ENCODE results near the gene ARHGEF1.

The ARHGEF1 gene

DNA sequence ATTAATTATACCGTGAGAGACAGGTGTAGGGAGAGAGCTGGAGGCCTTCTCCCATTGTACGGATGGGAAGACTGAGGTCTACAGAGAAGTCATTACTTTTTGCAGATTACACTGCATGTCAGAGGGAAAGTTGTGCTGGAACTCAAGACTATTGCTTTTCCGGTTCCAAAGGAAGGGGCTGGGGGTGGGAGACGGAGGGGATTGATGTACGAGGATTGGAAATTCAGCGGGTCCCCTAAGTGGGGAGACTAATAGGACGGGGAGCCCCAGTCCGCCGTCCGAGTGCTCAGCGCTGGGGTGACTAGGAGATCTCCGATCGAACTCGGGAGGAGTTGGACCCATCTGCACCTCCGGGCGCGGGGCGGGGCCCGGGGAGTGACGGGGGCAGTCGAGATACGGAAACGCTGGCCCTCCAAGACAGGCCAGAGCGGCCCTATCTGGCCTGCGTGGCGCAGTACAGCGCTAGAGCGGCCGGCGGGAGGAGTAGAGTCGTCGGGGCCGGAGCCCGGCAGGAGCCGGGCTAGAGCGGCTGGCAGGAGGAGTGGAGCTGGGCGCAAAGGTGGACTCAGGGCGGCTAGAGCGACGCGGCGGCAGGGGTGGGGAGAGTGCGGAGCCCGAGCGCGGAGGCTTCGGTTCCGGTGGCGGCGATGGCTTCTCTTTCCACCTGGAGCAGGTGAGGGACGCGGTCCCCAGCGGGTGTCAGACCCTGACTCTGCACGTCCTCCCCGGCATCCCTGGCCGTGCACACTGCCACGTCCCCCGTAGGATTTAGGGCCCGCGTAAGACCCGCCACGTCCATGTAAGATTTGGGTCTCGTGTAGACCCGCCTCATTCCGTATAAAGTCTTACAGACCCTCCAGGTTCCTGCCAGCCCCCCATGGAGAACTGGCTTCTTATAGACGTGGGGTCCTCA, 1.1 kb downstream of the ARHGEF1 start:
- DNase-seq, result peak; percentile 94

DNA sequence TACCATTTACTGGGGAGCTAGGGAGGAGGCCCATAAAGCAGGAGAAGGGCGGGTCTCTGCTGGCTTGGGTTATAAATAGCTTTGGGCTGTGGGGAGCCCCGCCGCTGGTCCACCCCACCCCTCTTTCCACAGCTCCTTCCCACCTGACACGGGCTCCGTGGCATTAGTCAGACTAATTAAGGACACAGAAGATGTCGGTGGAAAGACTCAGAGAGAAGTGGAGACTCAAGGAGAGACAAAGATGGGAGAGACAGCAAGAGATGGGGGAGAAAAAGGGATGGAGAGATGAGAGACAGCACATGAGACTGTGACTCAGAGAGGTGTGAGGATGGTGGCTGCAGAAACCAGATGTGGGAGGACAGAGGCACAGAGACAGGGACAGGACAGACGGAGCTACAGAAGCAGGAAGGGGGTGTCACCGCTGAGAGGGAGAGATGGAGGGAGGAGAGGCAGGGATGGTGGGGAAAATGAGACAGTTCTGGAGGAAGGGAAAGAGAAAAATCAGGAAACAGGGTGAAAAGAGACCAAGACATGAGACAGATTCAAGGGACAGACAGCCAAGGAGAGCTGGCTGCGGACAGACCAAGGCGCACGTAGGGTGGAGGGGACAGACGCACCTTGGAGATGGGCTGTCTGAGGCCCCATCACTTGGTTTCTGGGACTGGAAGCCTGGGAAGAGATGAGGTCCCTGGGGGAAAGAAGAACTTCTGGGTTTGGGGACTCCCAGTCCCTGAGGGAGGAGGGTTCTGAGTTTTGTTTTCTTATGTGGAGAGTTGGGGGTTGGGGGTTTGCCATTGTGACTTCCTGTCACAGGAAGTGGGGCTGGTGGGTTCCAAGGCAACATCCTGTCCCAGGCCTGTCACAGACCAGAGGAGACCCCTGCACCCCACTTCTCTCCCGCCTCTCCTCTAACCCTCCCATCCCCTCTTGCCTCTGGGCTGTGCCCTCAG, 4.1 kb downstream of the ARHGEF1 start:
- DNase-seq, result no peak

DNA sequence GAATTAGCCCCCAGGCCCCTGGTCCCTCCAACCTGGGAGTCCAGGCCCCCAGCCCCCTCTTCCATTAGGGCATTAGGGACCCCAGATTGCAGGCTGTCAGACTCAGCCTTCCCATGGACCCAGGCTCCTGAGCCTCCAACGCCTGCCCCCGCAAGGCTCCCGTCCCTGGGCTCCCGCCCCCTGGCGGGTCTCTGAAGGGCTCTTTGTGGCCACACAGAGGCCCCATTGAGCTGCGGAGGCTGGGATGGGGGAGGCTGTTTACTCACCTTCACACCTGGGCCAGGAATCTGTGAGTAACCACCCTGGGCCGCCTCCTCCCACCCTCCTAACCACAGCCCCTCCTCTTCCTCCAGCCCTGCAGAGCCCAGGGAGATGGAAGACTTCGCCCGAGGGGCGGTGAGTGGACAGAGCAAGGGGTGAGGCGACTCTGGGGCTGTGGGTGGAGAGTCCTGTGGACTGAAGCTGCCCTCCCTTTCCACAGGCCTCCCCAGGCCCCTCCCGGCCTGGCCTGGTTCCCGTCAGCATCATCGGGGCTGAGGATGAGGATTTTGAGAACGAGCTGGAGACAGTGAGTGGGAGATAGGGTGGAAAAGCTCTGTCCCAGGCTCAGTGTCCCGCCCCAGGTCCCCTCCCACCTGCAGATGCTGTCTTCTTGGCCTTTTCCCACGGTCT, 4.9 kb downstream of the ARHGEF1 start:
- DNase-seq, result peak; percentile 74

DNA sequence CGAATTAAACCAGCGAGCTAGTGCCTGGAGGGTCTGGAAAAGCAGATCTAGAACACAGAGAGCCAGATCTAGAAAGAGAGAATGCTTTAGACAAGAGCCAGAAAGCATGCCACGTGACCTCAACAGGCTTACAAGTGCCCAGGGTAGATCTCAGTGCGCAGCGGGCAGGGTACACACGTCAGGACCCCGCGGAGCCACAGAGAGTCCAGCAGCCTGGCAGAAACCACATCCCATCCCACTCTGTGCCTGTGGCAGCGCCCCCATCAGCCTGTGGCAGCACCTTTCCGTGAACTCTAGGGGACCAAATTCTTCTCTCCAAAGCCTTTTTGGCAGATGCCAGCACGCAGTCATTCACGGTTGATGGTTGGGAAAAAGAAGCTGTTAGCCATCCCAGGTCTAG, 5.9 kb downstream of the ARHGEF1 start:
- DNase-seq, result no peak

DNA sequence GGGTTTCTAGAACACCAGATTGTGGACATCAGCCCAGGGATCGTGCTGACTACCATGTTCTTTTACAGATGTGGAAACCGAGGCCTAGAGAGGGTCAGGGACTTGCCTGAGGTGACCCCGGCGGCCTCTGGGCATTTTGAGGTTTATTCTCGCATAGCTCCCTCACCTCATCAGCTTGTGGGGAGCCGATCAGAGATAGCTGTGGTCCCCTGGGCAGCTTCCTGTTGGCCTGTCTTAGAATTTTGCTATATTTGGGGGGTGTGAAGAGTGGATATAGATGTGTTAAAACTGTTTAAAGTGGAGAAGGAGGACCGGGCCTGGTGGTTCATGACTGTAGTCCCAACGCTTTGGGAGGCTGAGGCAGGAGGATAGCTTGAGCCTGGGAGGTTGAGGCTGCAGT, 6.9 kb downstream of the ARHGEF1 start:
- no peak for DNase-seq

DNA sequence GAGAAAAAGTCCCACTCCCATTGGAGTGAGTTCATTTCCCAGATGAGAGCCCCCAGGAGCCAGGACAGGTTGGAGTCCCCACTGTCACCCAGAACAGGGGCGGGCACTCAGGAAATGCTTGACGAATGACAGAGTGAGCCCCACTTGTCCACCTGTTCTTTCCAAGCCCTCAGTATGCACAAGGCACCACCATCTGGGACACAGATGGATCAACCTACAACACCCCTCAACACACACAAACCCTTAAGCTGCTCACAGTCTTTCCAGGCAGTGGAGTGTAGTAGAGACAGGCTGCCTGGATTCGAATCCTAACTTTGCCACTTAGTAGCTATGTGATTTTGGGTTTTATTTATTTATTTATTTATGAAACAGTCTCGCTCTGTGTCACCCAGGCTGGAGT, 8.0 kb downstream of the ARHGEF1 start:
- no peak for DNase-seq

DNA sequence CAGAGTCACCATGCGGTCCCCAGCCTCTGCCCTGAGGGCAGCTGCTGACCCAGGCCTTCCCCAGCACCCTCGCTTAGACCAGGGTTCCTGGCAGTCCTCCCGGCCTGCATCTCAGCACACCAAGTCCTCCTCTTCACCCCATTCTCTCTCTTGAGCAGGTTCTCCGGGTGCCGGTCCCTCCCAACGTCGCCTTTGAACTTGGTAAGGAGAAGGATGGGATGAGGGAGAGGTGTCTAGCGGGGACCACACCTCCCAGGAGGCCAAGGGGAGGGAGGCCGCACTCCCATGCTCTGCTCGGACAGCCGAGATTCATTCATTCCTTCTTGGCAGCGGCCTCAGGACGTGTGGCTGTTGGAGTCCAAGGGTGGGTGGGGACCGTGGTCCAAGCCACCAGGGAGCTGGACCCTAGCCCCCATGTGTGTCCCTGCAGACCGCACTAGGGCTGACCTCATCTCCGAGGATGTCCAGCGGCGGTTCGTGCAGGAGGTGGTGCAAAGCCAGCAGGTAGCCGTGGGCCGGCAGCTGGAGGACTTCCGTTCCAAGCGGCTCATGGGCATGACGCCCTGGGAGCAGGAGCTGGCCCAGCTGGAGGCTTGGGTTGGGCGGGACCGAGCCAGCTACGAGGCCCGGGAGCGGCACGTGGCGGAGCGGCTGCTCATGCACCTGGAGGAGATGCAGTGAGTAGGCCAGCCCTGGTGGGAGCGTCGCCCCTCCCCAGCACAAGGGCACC, 9.4 kb downstream of the ARHGEF1 start:
- DNase-seq, result no peak

DNA sequence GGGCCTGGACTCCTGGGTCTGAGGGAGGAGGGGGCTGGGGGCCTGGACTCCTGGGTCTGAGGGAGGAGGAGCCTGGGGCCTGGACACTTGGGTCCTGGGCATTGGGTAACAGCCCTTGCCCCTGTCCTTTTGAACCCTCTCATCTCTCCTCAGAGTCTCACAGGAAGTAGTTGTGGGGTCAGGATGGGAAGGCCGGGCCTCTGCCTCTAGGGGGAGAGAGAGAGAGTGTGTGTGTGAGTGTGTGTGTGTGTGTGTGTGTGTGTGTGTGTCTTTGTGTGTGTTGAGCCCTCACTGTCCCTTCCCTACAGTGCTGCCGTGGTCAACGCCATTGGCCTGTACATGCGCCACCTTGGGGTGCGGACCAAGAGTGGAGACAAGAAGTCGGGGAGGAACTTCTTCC, 10.9 kb downstream of the ARHGEF1 start:
- no peak for DNase-seq

DNA sequence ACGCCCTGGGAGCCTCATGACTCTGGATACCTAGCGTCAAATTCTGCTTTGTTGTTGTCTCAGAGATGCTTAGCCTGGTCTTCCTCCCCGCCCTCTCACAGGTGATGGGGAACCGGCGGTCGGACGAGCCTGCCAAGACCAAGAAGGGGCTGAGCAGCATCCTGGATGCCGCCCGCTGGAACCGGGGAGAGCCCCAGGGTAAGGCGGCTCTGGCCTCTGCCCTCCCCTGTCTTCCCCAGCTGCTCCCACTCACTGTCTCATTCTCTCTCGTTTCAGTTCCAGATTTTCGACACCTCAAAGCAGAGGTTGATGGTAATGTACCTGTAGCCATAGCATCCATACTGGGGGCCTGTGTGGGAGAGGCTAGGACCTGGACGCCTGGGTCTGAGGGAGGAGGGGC, 11.4 kb downstream of the ARHGEF1 start:
- no peak for DNase-seq

DNA sequence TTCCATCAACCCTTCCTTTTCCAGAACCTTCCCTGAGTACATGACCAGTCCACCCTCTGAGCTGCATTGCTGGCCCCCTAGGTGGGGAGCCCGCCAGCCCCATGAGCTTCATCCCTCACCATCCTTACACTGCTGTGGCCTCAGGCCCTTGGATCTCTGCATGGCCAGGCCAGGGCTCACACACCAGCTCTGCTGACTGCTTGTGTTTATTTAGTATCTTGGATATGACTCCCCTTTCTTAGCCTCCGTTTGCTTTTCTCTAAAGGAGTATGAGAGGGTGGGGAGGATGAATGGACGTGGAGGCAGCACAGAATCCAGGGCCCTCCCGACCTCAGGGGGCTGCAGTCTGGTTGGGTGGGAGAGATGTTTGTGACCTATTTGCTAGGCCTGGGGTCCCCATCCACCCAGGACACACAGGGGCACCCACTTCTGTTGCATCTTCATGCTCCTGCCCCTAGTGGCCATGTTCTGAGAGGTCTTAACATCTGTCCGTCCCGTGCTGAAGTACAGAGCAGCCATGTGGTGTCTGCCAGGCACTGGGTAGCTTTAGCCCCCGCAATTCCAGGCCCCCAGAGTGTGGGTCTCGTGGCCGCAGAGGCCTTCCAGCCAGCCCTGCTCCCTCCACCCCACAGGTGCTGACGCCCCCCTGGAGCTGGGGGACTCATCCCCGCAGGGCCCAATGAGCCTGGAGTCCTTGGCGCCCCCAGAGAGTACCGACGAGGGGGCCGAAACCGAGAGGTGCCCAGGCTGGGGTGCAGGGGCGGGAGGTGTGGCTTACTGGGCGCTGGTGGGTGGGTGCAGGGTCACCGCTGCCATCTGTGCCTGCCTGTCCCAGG, 13.0 kb downstream of the ARHGEF1 start:
- DNase-seq, result no peak

DNA sequence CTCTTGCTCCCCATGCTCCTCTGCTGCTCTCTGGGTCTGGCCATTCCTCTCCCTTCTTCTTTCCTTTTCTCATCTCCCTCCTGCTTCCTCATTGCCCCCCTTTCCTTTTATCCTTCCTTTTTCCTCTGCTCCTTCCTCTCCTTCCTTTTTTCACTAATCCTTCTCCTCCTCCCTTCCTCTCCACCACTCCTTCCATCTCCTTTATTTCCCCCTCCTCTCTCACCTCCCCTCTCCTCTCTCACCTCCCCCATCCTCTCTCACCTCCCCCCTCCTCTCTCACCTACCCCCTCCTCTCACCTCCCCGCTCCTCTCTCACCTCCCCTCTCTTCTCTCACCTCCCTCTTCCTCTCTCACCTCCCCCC, 13.6 kb downstream of the ARHGEF1 start:
- no peak for DNase-seq

DNA sequence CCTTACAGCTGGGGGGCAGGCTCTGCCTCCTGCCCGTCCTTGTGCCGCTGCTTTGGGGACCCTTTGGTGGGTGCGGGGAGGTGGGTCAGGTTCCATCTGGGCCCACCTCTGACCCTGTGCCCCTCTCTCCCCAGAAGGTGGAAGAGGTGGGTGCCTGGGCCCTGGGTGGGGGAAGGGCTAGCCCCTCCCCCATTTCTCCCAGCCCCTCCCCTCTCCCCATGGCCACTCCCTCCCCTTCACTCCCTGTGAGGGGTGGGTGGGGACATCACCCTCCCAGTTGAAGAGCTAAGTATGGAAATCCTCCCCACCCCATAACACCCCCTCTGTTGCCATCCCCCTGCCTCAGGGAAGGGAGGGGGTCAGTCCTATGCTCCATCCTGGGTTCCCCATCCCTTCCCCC, 14.2 kb downstream of the ARHGEF1 start:
- no peak for DNase-seq

DNA sequence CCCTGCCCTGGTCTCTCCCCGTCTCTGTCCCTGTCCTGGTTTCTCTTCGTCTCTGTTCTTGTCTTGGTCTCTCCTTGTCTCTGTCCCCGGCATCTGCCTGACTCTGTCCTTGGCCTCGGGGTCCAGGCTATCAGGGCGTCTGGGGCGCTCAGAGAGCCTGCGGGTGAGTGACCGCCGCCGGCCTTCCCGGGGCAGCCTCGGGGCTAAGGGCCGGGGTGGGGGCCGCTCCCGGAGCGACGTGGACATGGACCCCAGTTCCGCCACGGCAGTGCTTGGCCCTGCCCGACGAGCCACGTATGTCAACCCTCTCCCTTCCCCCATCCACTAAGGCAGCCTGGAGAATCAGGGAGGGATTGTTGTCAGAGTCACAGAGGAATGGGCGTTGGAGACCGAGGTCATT, 14.8 kb downstream of the ARHGEF1 start:
- DNase-seq, result no peak

DNA sequence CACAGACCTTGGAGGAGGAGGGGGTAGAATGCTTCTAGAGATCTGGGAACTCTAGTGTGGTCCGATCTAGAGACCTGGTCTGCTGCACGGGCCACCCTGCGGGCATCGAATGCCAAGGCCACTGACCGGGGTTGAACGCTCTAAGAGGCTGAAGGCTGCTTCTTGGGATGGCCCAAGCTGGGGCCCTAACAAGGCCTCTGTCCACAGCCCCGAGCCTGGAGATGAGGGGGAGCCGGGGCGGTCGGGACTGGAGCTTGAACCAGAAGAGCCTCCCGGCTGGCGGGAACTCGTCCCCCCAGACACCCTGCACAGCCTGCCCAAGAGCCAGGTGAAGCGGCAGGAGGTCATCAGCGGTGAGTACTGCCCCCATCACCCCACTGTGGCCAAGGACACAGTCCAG, 15.3 kb downstream of the ARHGEF1 start:
- no peak for DNase-seq

DNA sequence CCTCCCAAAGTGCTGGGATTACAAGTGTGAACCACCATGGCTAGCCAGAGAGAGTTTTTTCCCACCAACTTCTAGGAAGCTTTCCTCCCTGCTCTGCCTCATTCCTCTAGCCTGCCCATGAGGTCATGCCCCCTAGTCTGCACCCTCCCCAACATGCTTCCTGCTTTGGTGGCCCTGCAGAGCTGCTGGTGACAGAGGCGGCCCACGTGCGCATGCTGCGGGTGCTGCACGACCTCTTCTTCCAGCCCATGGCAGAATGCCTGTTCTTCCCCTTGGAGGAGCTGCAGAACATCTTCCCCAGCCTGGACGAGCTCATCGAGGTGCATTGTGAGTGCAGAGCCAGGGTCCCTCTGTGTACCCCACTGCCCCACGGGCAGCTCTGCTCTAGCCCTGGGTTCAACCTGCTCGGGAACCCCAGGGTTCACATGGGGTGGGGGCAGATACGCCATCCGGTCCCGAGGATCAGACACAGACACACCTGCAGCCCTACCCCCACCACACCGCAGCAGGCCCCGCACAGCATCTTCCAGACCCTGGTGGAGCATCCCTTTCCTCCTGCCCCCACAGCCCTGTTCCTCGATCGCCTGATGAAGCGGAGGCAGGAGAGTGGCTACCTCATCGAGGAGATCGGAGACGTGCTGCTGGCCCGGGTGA, 18.9 kb downstream of the ARHGEF1 start:
- DNase-seq, result no peak

DNA sequence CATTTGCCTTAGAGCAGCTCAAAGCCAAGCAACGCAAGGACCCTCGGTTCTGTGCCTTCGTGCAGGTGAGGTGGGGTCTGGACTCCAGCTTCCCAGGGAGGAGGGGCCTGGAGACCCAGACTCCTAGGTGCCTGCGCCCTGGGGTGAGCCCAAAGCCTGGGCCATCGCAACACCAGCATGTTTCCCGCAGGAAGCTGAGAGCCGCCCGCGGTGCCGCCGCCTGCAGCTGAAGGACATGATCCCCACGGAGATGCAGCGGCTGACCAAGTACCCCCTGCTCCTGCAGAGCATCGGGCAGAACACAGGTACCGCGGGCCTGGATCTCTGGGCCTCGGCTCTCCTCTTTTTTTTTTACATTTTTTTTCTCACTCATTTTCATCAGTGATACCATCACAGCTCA, 19.6 kb downstream of the ARHGEF1 start:
- no peak for DNase-seq

DNA sequence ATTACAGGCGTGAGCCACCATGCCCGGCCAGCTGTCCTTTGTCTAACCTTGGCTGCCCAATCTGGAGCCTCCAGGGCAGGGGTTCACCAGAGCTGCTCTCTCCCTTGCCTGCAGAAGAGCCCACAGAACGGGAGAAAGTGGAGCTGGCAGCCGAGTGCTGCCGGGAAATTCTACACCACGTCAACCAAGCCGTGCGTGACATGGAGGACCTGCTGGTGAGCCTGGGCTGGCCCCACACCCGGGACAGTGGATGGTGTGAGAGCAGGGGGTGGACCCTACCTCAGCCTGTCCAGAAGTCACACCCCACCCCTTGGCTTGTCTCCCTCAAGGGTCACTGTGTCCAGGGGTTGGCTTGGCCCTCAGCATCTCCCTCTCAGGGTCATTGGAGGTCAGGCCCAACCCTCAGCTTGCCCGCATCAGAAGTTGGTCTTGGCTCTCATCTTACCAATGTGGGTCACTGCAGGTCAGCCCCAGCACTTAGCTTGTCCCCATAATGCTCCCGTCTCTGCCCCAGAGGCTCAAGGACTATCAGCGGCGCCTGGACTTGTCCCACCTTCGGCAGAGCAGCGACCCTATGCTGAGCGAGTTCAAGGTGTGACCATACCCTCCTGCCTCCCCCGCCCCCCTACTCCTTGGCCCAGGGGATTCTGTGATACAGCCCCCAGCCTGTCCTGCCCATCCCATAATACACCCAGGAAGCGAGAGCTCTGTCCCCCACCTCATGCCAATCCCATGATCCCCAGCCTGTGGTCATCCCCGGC, 20.4 kb downstream of the ARHGEF1 start:
- peak; percentile 59 for DNase-seq

DNA sequence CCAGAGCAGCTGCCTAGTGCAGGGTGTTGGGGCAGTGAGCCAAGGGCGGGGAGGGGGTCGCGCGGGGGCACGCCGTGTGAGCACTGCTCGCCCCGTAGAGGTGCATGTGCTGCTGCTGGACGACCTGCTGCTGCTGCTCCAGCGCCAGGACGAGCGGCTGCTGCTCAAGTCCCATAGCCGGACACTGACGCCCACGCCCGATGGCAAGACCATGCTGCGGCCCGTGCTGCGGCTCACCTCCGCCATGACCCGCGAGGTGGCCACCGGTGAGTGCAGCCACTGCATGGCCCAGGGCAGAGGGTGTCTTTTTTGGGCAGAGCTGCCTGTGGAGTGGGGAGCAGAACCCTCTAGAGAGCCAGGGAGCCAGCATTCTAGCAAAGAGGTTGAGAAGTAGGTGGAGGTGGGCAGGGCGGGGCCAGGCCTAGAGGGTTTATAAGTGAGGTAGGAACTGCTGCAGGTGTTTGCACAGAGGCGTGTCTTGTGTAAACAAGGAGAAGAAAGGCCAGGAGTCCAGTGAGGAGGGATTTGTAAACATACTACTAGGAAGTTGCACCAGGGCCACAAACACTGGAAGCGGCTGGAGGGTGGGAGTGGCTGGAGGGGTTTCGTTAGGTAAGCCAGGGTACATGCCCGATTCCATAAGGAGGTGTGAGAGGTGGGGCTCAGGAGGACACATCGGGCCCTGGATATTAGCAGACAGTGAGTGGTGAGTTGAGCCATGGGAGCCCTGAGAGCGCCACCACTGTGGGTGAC, 21.3 kb downstream of the ARHGEF1 start:
- DNase-seq, result peak; percentile 97

DNA sequence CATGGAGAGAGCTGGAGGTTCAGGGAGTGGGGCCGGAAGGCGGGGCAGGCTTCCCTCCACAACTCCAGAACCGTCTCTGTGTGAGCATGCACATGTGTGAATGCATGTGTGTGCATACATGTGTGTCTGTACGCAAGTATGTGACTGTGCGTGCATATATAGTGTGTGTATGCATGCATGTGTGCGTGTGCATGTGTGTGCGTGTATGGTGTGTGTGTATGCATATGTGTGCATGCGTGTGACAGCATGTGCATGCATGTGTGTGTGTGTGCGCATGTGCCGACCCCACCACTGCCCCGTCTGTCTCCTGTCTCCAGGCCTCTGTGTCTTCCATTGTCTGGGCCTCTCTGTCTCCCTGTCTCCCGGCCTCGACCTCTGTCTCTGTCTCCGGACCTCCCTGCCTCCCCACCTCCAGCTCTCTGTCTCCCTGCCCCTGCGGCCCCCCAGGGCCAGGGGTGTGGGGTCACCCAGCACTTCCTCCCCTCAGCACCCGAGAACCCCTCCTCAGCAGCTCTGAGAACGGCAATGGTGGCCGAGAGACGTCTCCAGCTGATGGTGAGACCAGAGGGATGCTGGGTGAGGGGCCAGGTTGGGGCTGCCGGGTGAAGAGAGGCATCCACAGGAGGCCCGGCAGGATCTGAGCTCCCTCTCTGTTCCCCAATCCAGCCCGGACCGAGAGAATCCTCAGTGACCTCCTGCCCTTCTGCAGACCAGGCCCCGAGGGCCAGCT, 22.5 kb downstream of the ARHGEF1 start:
- no peak for DNase-seq
